DOHH2 (cell line): ENCODE data around the gene ATXN7L1.

Experiments used
- EZH2phosphoT487 ChIP-seq: fragments of 200-600 bp; sonication (generic); IDR thresholded peaks from 2 replicates; pipeline ENCODE4 v1.6.1; 2017; ENCODE audit warnings: borderline replicate concordance, mild to moderate bottlenecking, antibody characterized with exemption, low read length, moderate library complexity, mixed read lengths
- TF ChIP-seq, protein P1 (sequence below): fragments of 200-600 bp; sonication (generic); IDR thresholded peaks from one replicate; pipeline ENCODE4 v1.5.1; 2014; ENCODE audit warnings: antibody characterized with exemption, mild to moderate bottlenecking, low read depth, low read length; ENCODE audit not compliant: poor library complexity, severe bottlenecking

DNA sequence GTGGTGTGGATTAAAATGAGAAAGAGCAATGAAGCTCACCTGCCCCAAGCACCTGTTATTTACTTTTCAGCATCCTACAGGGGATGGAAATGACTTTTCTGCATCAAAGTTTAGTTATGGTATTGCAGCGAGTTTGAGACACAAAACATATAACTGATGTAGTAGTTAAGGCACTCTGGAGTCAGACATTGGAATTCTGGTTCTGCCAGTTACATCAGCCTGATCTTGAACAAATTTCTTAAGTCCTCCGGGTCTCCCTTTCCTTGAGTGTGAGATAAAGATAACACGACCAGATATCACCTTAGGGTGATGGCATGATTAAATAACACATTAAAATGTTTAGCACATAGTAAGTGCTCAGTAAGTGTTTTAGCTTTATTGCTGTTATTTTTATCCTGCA, 97.4 kb downstream of the ATXN7L1 start:
- TF ChIP-seq EZH2phosphoT487: no peak
- TF ChIP-seq, protein P1, sequence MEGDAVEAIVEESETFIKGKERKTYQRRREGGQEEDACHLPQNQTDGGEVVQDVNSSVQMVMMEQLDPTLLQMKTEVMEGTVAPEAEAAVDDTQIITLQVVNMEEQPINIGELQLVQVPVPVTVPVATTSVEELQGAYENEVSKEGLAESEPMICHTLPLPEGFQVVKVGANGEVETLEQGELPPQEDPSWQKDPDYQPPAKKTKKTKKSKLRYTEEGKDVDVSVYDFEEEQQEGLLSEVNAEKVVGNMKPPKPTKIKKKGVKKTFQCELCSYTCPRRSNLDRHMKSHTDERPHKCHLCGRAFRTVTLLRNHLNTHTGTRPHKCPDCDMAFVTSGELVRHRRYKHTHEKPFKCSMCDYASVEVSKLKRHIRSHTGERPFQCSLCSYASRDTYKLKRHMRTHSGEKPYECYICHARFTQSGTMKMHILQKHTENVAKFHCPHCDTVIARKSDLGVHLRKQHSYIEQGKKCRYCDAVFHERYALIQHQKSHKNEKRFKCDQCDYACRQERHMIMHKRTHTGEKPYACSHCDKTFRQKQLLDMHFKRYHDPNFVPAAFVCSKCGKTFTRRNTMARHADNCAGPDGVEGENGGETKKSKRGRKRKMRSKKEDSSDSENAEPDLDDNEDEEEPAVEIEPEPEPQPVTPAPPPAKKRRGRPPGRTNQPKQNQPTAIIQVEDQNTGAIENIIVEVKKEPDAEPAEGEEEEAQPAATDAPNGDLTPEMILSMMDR: no peak
